CD4-positive, alpha-beta T cell treated with Interleukin-6 for 4 hours (primary cell): ENCODE measurements around the gene MIB2.
"Not testable (repeated sequence)": the region's sequence is repeated elsewhere in the genome, so short reads cannot be mapped to it uniquely, and the experiment has no call there.

Experiments used
- DNase-seq: peaks from one replicate; pipeline ENCODE4 v3.0.0-alpha.2; 2020; ENCODE audit warnings: mixed read lengths

MIB2 gene

GRCh38 chr1:1662830-1663560 lies 47.7 kb downstream of the MIB2 start:
- DNase-seq, result not testable (repeated sequence)

GRCh38 chr1:1664318-1664717 lies 49.0 kb downstream of the MIB2 start:
- not testable (repeated sequence) for DNase-seq

DNA sequence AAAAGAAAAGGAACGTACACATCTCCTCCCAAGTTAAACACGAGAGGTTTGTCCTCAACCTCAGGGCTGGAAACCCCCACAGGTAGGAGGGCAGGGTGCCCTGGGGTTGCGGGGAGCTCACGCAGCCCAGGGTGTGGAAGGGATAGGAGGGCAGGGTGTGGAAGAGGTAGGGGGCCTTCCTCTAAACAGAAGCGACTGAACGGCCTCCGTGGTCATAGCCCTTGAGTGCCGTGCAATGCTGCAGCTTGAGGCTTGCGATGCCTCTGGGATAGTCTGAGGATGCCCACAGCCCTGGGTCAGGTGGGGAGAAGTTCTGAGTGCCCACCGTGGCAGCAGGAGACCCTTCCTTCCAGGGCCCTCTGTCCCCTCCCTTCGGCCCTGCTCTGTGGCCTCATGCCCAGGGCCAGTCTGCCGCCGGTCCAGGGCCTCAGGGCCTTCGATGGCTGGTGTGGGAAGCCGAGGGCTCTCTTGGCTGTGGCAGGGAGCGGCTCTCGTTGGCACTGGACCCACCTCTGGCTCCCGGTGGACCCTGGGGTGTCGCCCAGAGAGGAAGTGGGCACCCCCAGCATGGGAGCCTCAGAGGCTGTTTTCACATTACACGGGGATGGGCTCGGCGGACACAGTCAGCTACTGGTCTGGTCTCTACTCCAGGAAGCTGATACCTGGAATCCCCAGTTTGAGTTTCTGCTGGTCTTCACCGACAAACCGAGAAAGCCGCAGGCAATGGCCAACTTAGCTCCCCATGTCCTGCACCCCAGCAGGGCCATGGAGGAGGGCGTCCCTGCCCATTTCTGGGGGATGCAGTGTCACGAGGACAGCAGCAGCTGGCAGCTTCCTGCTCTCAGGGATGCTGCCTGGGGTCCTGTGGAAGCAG lies 49.9 kb downstream of the MIB2 start:
- no peak for DNase-seq

- peak; percentile 43 for DNase-seq
Measured at GRCh38 chr1:1665815-1666251, 50.5 kb downstream of the MIB2 start.

GRCh38 chr1:1666526-1666925 lies 51.2 kb downstream of the MIB2 start:
- DNase-seq, result no peak

DNA sequence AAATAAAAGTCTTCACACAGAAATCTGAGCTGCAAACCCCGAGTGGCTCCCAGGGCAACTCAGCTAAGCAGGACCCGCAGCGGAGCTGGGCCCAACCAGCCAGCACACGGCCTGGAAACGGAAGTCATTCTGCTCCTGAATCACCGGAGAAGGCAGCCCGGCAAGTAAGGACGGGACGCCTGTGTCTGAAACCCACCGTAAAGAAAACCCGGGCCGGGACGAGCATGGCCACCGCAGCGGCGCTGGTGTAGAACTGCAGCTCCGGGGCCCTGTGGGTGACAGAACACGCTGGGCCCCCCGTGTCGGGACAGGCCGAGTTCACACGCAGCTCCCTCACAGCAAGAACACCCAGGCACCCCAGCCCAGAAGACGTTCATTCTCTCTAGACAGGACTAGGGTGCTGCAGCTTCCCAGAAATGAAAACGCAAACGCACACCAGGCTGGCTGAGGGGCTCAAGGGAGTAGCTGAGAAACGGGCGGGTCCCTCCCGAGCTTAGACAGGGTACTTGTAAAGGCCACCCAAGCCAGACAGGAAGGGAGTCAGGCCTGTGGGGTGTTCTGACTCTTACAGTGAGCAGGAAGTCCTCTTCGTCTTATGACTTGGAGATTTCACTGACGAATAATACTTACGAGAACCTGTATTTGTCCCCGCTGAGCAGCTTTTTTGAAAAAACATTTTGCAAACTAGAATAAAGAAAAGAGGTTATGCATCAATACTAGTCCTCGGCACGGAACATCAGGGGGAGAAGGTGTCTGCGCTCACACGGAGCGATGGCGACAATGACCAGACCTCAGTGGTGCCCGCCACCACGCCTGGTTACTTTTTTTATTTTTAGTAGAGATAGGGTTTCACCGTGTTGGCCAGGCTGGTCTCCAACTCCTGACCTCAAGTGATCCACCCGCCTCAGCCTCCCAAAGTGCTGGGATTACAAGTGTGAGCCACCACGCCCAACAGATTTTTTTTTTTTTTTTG lies 54.5 kb downstream of the MIB2 start:
- no peak for DNase-seq

GRCh38 chr1:1670866-1671265 lies 55.6 kb downstream of the MIB2 start:
- DNase-seq, result no peak

- DNase-seq, result no peak
Measured at GRCh38 chr1:1671365-1672119, 56.2 kb downstream of the MIB2 start.

GRCh38 chr1:1672181-1672965 lies 57.1 kb downstream of the MIB2 start:
- DNase-seq, result no peak

DNA sequence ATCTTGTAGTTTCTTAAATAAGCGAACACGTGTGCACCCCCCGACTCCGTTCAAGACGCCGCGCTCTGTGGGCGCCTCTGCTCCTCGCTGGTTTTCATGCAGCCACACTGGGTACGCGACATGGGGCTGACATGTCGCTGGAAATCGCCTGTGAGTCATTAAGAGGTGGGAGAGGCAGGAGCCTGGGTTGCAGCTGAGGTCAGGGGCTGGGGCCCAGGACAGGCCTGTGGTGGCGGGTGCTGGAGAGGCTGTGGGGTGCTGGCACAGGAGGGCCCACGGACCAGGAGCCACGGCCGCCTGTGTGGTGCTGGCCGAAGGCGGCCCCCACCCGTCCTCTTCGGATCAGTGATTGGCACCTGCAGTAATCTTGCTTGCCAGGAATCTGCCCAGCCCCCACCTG lies 59.5 kb downstream of the MIB2 start:
- DNase-seq, result not testable (repeated sequence)

GRCh38 chr1:1675218-1675617 lies 59.9 kb downstream of the MIB2 start:
- DNase-seq, result not testable (repeated sequence)

DNA sequence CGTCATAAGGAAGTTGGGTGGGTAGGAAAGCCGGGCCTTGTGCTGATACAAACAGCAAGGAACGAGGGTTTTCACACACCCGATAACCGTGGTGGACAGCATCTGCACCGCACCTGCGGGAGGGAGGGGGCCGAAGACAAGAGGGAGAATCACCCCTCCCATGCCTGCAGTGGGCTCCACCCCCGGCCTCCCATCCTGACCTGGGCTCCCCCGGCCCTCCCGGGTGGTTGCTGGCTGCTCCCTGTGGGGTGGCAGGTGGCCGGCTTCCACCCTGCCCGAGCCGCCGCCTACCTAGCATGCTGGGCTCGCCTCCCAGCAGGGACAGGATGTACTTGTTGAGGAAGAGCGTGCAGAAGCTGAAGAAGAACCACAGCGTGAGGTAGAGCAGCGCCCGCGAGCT lies 60.8 kb downstream of the MIB2 start:
- DNase-seq, result not testable (repeated sequence)

GRCh38 chr1:1677718-1678580 lies 62.6 kb downstream of the MIB2 start:
- peak; percentile 68 for DNase-seq

DNA sequence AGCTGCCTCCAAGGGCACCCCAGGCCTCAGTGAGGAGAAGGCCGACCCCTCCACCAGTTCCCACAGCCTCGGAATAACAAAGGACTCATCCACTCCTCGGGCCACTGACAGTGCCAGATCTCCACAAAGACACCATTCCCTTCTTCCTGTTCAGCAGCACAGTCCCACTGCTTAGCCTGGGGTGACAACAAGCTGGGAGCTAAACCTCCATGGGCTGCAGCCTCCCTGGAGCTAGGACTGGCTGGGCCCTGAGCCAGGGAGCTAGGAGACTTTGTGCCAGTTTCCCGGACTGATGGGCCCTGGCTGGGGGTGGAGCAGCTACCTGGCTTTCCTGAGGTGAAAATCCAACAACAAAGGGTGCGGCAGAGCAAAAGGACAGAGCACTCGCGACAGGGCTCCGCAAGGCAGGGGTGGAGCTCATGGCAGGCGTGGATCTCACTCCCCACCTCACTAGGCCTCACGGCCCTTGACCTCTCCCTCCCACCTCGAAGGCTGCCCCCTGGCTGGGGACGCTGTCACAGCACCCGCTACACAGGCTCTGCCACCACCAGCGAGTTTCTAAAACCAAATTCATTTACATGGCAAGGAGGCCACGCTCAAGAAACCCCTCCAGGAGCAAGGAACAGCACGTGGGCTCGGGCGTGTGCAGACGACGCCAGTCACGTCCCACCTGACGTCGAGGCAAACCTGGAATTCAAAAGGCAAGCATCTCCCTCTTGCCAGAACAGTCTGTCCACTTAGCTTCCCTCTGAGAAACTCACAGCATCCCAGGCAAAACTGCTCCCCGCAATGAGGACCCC lies 63.5 kb downstream of the MIB2 start:
- peak; percentile 63 for DNase-seq
